GM21717 (cell line): ENCODE measurements around the gene C19orf73.

Source experiments
- ATAC-seq: cut with Tn5 transposase; IDR thresholded peaks from one replicate; pipeline ENCODE4 v1.9.1; 2021; ENCODE audit warnings: mild to moderate bottlenecking, moderate library complexity; ENCODE audit not compliant: unreplicated experiment

C19orf73 gene

DNA sequence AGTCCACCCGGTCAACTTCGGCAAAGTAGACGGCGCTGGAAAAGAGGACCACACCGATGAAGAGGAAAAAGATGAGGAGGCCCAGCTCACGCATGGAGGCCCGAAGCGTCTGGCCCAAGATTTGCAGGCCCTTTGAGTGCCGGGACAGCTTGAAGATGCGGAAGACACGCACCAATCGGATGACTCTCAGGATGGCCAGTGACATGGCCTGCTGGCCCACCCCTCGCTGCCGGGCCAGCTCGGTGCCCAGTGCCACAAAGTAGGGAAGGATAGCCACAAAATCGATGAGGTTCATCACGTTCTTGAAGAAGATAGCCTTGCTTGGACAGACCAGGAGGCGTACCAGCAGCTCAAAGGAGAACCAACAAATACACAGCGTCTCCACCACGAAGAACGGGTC is 48.5 kb downstream of the C19orf73 start:
- no peak for ATAC-seq

DNA sequence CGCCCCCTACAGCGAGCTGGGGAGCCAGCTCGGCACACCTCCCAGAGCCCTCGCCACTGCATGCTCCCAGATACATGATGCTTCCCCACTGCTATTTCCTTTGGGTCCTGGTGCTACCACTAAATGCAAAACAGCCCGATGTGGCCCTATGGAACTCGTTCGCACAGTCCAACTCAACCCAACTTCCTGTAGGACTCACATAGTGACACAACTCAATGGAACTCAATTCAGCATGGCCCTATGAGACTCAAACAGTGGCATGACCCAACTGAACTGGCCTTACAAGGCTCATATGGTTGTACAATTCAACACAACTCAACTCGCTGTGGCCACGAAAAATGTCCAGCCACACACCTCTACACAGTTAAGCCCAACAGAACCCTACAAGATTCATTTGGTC is 49.9 kb downstream of the C19orf73 start:
- no peak for ATAC-seq
